C4-2B (cell line): Measurements from ENCODE around the gene ZNF366.

Source experiments
- H3K27ac ChIP-seq: fragments of 450-650 bp; 2 replicates; pipeline ENCODE4 v1.5.1; 2017
- CTCF ChIP-seq: fragments of 450-650 bp; conservative IDR thresholded peaks from 2 replicates; pipeline ENCODE4 v1.5.1; 2017; ENCODE audit warnings: mild to moderate bottlenecking
- ZFX ChIP-seq: fragments of 450-650 bp; IDR thresholded peaks from 2 replicates; pipeline ENCODE4 v1.6.1; 2017

The ZNF366 gene

DNA sequence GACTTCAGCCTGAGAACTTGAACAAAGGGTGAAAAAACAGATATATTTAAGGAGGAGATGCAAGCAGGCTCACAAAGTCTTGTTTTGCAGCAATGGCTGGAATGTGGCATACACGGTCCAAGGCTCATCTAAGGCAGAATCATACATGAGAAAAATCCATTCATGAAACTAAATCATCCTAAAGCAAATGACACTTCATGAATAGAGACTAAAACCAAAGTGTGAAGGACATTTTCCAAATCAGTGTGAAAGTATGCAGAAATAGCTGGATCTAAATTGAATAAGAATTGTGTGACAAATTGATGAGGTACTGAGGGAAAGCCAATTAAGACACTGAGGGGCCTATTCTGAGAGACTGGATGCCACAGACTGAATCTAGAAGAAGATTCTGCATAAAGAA is 27.3 kb downstream of the ZNF366 start:
- no peak overlapping the region for H3K27ac ChIP-seq
- no peak for TF ChIP-seq ZFX
- TF ChIP-seq CTCF, result no peak

GRCh38 chr5:72478684-72479083 is 28.5 kb downstream of the ZNF366 start:
- H3K27ac ChIP-seq, result no peak overlapping the region
- TF ChIP-seq ZFX (no peak), CTCF (no peak)

DNA sequence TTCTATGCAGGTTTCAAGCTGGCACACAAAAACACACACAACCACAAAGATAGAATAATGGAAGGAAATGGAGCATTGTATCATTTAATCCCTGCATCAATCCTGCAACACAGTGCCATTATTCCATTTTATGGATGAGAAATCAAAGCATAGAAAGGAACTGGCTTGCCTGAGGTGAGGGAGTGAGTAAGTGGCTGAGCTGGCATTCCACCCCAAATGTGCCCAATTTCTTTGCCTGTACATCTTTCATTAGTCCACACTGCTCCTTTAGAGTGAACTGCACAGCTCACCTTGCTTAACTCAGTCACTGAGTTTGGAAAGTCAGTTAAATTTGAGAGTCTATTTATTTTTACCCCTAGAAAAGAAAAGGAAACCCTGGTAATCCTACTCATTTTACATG is 28.9 kb downstream of the ZNF366 start:
- no peak for TF ChIP-seq ZFX
- TF ChIP-seq CTCF, result no peak
- no peak overlapping the region for H3K27ac ChIP-seq

DNA sequence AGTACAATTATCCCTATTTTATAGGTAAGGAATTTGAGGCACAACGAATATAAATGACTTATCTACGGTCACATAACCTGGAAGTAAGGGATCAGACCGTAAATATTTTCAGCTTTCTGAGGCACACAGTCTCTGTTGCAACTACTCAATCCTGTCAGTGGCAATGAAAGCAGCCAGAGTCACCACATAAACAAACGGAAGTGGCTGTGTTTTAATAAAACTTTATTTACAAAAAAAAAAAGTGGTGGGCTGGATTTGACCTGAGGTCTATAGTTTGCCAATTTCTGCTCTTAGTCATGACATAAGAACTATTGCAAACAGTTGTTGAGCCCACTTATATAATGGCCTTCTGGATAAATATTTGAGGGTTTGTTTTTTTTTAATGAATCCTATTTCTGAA is 29.6 kb downstream of the ZNF366 start:
- TF ChIP-seq CTCF (no peak), ZFX (no peak)
- no peak overlapping the region for H3K27ac ChIP-seq

GRCh38 chr5:72477176-72477575 is 30.0 kb downstream of the ZNF366 start:
- TF ChIP-seq ZFX (no peak), CTCF (no peak)
- H3K27ac ChIP-seq, result no peak overlapping the region

GRCh38 chr5:72476721-72477120 is 30.5 kb downstream of the ZNF366 start:
- no peak overlapping the region for H3K27ac ChIP-seq
- no peak for TF ChIP-seq CTCF
- TF ChIP-seq ZFX, result no peak

GRCh38 chr5:72476275-72476674 is 30.9 kb downstream of the ZNF366 start:
- no peak overlapping the region for H3K27ac ChIP-seq
- no peak for TF ChIP-seq CTCF
